Activated CD8-positive, alpha-beta memory T cell treated with anti-CD3 and anti-CD28 coated beads for 36 hours (primary cell): ENCODE results near the gene HK1. TPM values are rescaled to one million over a fixed set of nuclear protein-coding genes. Genes with fewer than 3 reads are reported as not detected.

Experiments used
- CTCF ChIA-PET: fragments of 350-600 bp; sonication (Branson Sonifier 250); formaldehyde crosslinking; loops from one replicate; lab custom pipeline; 2021; ENCODE audit warnings: antibody characterized with exemption; lab: Charles Lee
- POLR2A ChIA-PET: fragments of 350-600 bp; sonication (Branson Sonifier 250); formaldehyde crosslinking; loops from one replicate; lab custom pipeline; 2021; ENCODE audit warnings: antibody characterized with exemption; lab: Charles Lee
- total RNA-seq, 2 experiments: library from RNA; stranded (reverse); gene quantifications; one replicate each; pipeline ENCODE4 v1.2.3, GENCODE V29; 2021

HK1 gene
- total RNA-seq, 2 experiments from 2014 or later, result 238 TPM

DNA sequence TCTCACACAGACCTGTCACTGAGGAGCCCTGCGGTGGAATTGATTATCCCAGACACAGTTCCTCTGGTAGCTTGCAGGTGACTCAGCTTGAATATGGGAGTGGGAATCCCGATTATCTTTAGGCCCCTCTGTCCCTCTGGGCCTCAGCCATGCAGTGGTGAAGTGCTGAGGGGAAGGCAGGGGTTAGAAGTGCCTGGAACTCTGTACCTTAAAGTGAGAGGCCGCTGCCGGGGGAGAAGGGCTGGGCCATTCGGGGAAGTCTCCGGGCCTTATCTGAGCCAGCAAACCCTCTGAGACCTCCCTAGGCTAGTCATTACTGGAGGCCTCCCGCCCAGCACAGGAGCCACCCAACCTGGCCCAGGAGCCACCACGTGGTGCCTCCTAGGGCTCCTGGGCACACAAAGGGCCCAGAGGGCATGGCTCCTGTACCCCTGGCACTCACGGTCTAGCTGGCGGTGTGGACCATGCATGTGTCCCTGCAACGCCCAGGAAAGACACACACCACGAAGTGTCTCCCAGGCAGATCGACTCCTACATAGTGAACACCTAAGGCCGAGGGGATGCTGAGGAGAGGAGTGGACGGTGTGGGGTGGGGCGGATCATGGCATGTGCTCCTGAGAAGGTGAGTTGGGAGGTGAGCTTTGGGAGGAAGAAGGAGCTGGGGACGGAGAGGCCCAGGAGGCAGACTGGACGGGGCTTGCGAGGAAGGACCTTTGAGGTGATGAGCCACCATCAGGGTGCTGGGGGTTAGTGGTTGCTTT, 56.2 kb downstream of the HK1 start:
- ChIA-PET CTCF (interaction anchor here (1.5 to 3.0 kb wide), 2 partner anchors 14 to 96 kb away, joined by 3 to 7 read pairs; no protein-coding TSS in a partner anchor), POLR2A (interaction anchor here (0.6 kb wide), 1 partner anchor 426 kb away, joined by 9 read pairs; no protein-coding TSS in a partner anchor)

DNA sequence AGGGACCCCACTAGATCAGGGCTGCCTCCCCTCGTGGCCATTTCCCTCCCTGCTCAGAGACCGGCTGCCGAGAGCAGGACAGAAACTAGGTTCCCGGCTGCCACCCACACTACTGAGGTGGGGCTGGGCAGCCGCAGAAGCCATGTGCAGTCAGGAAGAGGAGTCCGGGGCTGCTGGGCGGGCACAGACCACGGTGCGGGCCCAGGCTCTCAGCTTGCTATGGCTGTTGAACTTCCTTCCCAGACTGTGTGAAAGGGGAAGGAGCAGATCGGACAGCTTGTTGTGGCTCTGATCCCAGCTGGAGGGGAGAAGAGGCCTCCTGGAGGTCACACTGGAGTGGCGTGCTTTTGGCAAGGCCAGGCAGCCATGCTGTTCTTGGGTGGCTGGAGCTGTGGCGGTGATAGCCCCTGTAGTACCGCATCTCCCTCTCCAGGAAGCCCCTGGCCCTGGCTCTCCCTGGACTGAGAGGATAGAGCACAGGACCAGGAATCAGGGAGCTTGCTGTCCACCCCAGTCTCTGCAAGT, 56.8 kb downstream of the HK1 start:
- CTCF ChIA-PET, result interaction anchor here (3.0 kb wide), 1 partner anchor 13 kb away, joined by 7 read pairs; no protein-coding TSS in a partner anchor
- POLR2A ChIA-PET, result no interaction called here

- POLR2A ChIA-PET, result no interaction called here
- CTCF ChIA-PET, result interaction anchor here (3.0 kb wide), 1 partner anchor 13 kb away, joined by 7 read pairs; no protein-coding TSS in a partner anchor
Measured at GRCh38 chr10:69335613-69336012, 57.3 kb downstream of the HK1 start.

GRCh38 chr10:69336952-69337295, 58.6 kb downstream of the HK1 start:
- CTCF ChIA-PET, result interaction anchor here (1.3 kb wide), 1 partner anchor 71 kb away, joined by 3 read pairs; no protein-coding TSS in a partner anchor
- POLR2A ChIA-PET, result no interaction called here

GRCh38 chr10:69337296-69338132, 59.2 kb downstream of the HK1 start:
- CTCF ChIA-PET, result interaction anchor here (1.3 kb wide), 1 partner anchor 71 kb away, joined by 3 read pairs; no protein-coding TSS in a partner anchor
- POLR2A ChIA-PET, result interaction anchor here (1.2 kb wide), 1 partner anchor 19 kb away, joined by 3 read pairs; no protein-coding TSS in a partner anchor

DNA sequence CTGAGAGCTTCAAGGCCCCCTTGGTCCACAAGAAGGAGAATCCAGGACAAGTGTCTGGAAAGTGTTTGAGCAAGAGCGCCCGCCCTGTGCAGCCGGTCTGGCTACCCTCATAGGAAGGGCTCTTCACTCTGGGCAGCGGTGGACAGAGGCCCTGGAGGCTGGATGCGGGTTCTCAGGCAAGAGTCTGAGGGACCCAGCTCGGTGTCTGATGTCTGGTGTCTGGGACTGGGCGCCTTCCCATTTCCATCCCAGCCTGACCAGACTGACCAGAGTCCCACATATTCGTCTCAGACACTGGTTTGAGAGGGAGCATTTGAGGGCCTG, 59.8 kb downstream of the HK1 start:
- ChIA-PET CTCF (no interaction called here), POLR2A (interaction anchor here (1.2 kb wide), 1 partner anchor 20 kb away, joined by 3 read pairs; no protein-coding TSS in a partner anchor)

DNA sequence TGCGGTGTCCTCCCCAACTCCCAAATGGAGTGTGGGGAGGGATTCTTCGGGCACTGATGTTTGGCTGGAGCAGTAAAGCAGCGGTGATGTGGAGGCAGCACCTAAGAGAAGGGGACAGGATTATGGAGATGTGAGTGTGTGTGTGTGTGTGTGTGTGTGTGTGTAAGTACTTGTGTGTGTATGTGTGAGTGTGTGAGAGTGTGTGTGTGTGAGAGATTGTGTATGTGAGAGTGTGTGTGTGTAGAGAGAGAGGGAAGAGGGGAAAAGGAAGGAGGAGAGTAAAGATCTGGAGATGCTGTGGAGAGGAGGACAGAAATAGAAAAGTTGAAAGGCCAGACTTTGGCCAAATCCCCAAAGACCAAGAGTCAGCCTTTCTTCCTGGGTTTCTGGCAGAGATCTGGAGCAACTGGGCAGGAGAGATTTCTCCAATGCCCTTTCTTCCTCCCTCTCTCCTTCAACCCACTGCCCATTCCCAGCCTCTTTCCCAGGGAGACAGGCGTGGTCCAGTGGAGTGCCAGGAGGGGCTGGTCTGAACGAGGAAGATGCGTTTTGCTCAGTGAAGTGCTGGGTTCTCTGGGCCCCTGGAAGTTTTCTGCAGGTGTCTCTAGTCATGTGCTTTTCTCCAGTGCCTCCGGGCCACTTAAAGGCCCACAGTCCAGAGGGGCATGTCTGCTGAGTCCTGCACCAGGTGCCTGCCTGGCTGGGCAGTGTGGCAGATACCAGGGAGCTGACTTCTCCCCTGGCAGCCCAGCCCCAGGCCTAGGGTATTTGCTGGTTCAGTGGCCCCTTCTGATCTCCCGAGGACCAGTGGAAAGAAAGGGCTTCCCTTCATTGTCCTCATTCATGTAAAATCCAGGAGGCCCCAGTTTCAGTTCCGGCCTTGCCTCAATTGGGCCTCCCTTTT, 60.5 kb downstream of the HK1 start:
- POLR2A ChIA-PET, result interaction anchor here (1.2 kb wide), 1 partner anchor 21 kb away, joined by 3 read pairs; no protein-coding TSS in a partner anchor
- CTCF ChIA-PET, result no interaction called here

DNA sequence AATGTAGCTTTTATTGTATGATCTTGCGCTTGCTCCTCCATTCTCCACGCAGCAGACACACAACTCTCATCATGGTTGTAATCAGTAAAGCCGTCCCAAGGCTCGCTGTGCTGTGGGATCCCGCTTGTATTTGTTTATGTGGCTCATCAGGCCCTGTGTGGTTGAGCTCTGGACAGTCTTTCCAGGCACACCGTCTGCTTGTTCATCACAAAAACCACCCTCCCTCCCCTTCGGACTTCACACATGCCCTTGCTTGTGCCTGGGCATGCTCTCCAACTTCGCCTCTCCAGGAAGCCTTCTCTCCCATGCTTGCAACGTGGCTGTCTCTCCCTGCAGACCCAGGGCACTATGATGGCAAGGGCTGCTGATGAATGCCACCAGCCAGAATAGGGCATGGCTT, 62.4 kb downstream of the HK1 start:
- POLR2A ChIA-PET, result no interaction called here
- CTCF ChIA-PET, result interaction anchor here (1.6 kb wide), 1 partner anchor 23 kb away, joined by 4 read pairs; no protein-coding TSS in a partner anchor

DNA sequence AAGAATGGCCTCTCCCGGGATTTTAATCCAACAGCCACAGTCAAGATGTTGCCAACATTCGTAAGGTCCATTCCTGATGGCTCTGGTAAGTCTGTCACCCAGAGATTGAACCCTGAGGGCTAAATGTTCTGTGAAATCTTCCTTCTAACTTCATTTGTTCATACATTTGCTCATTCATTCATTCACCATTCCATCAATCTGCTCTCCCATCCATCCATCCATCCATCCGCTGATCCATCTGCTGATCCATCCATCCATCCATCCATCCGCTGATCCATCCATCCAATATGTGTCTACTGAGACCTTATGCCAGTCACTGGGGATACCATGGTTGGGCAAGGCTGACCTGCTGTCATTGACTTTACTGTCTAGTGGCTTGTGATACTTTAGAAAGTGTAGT, 65.6 kb downstream of the HK1 start:
- ChIA-PET POLR2A (no interaction called here), CTCF (no interaction called here)

- ChIA-PET CTCF (no interaction called here), POLR2A (interaction anchor here (0.6 kb wide), 2 partner anchors 25 to 141 kb away, joined by 3 read pairs; no protein-coding TSS in a partner anchor)
Measured at GRCh38 chr10:69344591-69345252, 66.4 kb downstream of the HK1 start.

DNA sequence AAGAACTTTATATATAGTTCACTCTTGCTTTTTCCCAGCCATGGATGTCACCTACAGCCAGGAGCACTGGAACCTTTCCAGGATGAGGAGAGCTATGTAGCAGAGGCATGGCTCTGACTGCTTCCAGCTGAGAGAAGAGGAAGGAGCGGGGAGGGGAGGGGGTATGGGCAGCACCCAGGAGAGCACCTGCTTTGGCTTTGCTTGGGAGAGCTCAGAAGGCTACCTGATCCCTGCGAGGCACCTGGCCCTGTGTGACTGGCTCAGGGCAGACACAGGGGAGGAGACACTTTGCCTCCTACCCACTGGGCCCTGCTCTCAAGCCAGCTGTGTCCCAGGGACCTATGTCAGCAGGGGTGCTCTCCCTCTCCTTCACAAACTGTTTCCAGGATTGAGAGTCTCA, 67.1 kb downstream of the HK1 start:
- CTCF ChIA-PET, result no interaction called here
- POLR2A ChIA-PET, result interaction anchor here (0.6 kb wide), 1 partner anchor 141 kb away, joined by 3 read pairs; no protein-coding TSS in a partner anchor

DNA sequence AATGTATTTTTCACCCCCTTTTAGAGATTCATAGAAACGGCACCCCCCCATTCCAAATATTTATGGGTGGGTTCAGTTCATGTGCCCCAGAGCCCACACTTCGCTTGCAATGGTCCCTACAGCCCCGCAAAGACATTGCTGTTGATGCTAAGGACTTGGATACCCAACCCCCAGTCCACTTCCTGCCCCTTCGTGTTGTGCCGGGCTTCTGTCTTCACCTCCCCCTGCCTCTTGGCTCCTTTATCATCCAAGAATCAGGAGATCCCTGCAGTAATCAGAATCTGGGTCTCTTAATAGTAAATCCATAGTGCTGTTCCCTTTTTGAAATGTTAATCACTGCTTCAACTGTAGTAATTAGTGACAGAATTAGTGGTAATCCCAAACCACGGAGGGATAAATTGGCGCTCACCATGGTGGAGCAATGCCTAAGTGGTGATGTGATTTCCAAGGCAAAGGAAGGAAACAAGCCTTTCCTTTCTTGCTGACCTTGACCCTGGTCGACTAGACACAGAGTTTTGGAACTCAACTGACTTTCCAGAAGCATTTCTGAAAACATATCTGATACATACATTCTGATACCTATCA, 67.7 kb downstream of the HK1 start:
- POLR2A ChIA-PET, result no interaction called here
- CTCF ChIA-PET, result no interaction called here

DNA sequence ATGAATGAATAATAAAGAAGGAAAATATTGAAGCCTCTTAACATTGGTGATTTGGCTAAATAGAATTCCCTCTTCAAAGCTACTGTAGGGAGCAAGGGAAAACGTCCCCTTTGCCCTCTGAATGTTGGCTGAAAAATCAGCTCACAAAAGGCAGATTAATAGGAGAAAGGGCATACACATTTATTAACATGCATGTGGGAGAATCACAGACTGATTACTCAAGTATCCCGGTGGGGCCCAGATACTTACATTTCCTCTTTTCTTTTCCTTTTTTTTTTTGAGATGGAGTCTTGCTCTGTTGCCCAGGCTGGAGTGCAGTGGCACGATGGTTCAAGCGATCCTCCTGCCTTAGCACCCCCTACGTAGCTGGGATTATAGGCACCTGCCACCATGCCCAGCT, 68.5 kb downstream of the HK1 start:
- POLR2A ChIA-PET, result no interaction called here
- CTCF ChIA-PET, result no interaction called here

- CTCF ChIA-PET, result interaction anchor here (1.9 kb wide), 1 partner anchor 15 kb away, joined by 7 read pairs; no protein-coding TSS in a partner anchor
- POLR2A ChIA-PET, result no interaction called here
Measured at GRCh38 chr10:69348816-69349541, 70.7 kb downstream of the HK1 start.

DNA sequence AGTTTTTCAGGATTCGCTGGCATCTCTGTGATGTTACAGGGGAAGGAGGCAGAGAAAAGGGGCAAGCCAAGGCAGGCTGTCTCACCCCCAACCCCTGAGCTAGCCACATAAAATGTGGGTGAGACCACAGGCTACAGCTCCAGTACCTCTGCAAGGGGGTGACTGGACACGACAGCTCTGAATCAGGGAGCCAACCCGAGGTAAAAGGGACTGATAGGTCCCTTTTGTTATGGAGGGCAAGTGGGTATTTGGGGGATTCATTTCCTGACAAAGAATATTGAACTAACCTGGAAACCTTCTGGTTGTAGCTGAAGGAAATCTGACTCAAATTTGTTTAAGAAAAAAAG, 71.2 kb downstream of the HK1 start:
- POLR2A ChIA-PET, result no interaction called here

GRCh38 chr10:69351589-69351988, 73.3 kb downstream of the HK1 start:
- ChIA-PET CTCF (interaction anchor here (0.9 to 1.6 kb wide), 4 partner anchors 11 to 123 kb away, joined by 3 read pairs; no protein-coding TSS in a partner anchor), POLR2A (interaction anchor here (0.6 kb wide), 1 partner anchor 1207 kb away, joined by 3 read pairs; no protein-coding TSS in a partner anchor)

More for the DNA sequence above, 71.2 kb downstream of the HK1 start:
- CTCF ChIA-PET, result interaction anchor here (1.9 kb wide), 1 partner anchor 15 kb away, joined by 7 read pairs; no protein-coding TSS in a partner anchor
